Measurements from ENCODE around the gene PCDHGA11.

DNA sequence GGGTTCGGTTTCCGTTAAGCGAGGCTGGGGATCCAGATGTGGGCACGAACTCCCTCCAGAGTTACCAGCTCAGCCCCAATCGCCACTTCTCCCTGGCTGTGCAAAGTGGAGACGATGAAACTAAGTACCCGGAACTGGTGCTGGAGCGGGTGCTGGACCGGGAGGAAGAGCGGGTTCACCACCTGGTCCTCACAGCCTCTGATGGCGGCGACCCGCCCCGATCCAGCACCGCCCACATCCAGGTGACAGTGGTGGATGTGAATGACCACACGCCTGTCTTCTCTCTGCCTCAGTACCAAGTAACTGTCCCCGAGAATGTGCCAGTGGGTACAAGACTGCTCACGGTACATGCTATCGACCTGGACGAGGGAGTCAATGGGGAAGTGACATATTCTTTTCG is 37.5 kb upstream of the PCDHGA11 start:
- no peak for TF ChIP-seq EZH2 (IDR thresholded peaks at IDR 0.05; ENCODE audit: borderline replicate concordance)
- TF ChIP-seq, protein P1, sequence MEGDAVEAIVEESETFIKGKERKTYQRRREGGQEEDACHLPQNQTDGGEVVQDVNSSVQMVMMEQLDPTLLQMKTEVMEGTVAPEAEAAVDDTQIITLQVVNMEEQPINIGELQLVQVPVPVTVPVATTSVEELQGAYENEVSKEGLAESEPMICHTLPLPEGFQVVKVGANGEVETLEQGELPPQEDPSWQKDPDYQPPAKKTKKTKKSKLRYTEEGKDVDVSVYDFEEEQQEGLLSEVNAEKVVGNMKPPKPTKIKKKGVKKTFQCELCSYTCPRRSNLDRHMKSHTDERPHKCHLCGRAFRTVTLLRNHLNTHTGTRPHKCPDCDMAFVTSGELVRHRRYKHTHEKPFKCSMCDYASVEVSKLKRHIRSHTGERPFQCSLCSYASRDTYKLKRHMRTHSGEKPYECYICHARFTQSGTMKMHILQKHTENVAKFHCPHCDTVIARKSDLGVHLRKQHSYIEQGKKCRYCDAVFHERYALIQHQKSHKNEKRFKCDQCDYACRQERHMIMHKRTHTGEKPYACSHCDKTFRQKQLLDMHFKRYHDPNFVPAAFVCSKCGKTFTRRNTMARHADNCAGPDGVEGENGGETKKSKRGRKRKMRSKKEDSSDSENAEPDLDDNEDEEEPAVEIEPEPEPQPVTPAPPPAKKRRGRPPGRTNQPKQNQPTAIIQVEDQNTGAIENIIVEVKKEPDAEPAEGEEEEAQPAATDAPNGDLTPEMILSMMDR (IDR thresholded peaks at IDR 0.05; ENCODE audit: poor library complexity): no peak
- TF ChIP-seq EZH2phosphoT487 (IDR thresholded peaks at IDR 0.05; ENCODE audit: low read depth, severe bottlenecking, unreplicated experiment): no peak
